ENCODE results near the gene GPRC5C. TPM values are rescaled to one million over a fixed set of nuclear protein-coding genes. Genes with fewer than 3 reads are reported as not detected.

Gene GPRC5C
- total and polyA plus RNA-seq, 2 of the 13 experiments (the other 11 are each of a cell fraction or from before 2014, with no cell fraction given): 85.6 to 300 TPM

DNA sequence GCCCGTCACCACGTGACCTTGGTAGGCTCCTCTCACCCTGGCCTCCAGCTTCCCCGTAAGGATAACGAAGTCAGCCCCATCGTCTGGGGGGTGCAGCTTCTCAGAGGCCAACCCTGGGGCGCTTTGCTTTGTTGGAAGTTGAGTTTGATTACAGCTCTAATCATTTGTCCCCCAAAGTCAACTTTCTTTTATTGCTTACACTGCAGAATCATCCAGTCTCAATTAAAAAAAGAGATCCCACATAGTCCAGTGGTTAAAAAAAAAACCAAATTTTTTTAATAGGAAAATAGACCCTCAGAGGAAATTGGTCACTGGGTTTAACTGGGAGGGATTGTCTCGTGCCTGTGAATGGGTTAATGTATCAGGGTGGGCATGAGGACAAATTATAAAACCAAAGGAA is 7.8 kb upstream of the GPRC5C start:
- H3K4me1 ChIP-seq (ENCODE audit: insufficient read depth, low read length): peaks cover 68% of the 10 kb centered on the region
- no peaks in the 10 kb centered on the region for H3K79me2 ChIP-seq (ENCODE audit: insufficient read depth, low read length)
- ATAC-seq (no peak), DNase-seq (ENCODE audit: low spot score) (no peak), FAIRE-seq (no peak)
- no peak overlapping the region for H3K4me2 ChIP-seq (ENCODE audit: low read depth, low read length)
- H3K36me3 ChIP-seq (replicated peaks in 1 of 2; ENCODE audit: control insufficient read depth in 1 of 2, insufficient read depth in 2 of 2, low read length in 2 of 2): no peaks in the 10 kb centered on the region
- 79% methylated on average over 7 of the region's 7 CpGs for WGBS (ENCODE audit: low lambda C conversion rate)
- no peak overlapping the region for H3K4me3 ChIP-seq (replicated peaks in 1 of 3; ENCODE audit: insufficient read depth in 1 of 3, low read depth in 2 of 3, low read length in 3 of 3)
- no peaks in the 10 kb centered on the region for H3K27me3 ChIP-seq (ENCODE audit: control insufficient read depth in 1 of 2, insufficient read depth in 2 of 2, low read length in 2 of 2)
- POLR2A ChIA-PET: interaction anchor here (1.5 to 2.8 kb wide), 2 partner anchors 19 to 30 kb away, joined by 5 to 8 read pairs; no protein-coding TSS in a partner anchor
- no TSS peak for BruUV-seq (replicated peaks)
- H3K9ac ChIP-seq (ENCODE audit: insufficient read depth, low read depth, low read length): no peak overlapping the region
- H3K27ac ChIP-seq (ENCODE audit: extremely low read length, insufficient read depth, low read length): no peak overlapping the region
- TF ChIP-seq MAFF (IDR thresholded peaks at IDR 0.05; ENCODE audit: low read depth, low read length): peak; percentile 74
- TF ChIP-seq, protein P1, sequence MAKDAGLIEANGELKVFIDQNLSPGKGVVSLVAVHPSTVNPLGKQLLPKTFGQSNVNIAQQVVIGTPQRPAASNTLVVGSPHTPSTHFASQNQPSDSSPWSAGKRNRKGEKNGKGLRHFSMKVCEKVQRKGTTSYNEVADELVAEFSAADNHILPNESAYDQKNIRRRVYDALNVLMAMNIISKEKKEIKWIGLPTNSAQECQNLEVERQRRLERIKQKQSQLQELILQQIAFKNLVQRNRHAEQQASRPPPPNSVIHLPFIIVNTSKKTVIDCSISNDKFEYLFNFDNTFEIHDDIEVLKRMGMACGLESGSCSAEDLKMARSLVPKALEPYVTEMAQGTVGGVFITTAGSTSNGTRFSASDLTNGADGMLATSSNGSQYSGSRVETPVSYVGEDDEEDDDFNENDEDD (CRISPR knock-in tag; IDR thresholded peaks at IDR 0.05; ENCODE audit: borderline replicate concordance): no peak
- TF ChIP-seq ZNF10 (CRISPR knock-in tag; IDR thresholded peaks at IDR 0.05; ENCODE audit: borderline replicate concordance, low read depth): no peak
- TF ChIP-seq GABPA (IDR thresholded peaks at IDR 0.05; ENCODE audit: low read depth, low read length): no peak
- no peak for TF ChIP-seq GABPA (CRISPR knock-in tag; IDR thresholded peaks at IDR 0.05; ENCODE audit: low read depth)
- TF ChIP-seq JARID2 (CRISPR knock-in tag; IDR thresholded peaks at IDR 0.05; ENCODE audit: insufficient replicate concordance): no peak
- no peak for TF ChIP-seq ARNTL (CRISPR knock-in tag; IDR thresholded peaks at IDR 0.05)
- TF ChIP-seq KLF11 (CRISPR knock-in tag; IDR thresholded peaks at IDR 0.05): no peak
- TF ChIP-seq MAFK (conservative IDR thresholded peaks at IDR 0.05 in 1 of 2, IDR thresholded peaks at IDR 0.05 in 1 of 2; ENCODE audit: low read length in 2 of 2): peak; percentile 76 to 89
- TF ChIP-seq, protein P2, sequence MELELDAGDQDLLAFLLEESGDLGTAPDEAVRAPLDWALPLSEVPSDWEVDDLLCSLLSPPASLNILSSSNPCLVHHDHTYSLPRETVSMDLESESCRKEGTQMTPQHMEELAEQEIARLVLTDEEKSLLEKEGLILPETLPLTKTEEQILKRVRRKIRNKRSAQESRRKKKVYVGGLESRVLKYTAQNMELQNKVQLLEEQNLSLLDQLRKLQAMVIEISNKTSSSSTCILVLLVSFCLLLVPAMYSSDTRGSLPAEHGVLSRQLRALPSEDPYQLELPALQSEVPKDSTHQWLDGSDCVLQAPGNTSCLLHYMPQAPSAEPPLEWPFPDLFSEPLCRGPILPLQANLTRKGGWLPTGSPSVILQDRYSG (CRISPR knock-in tag; IDR thresholded peaks at IDR 0.05): no peak
- TF ChIP-seq, protein P3, sequence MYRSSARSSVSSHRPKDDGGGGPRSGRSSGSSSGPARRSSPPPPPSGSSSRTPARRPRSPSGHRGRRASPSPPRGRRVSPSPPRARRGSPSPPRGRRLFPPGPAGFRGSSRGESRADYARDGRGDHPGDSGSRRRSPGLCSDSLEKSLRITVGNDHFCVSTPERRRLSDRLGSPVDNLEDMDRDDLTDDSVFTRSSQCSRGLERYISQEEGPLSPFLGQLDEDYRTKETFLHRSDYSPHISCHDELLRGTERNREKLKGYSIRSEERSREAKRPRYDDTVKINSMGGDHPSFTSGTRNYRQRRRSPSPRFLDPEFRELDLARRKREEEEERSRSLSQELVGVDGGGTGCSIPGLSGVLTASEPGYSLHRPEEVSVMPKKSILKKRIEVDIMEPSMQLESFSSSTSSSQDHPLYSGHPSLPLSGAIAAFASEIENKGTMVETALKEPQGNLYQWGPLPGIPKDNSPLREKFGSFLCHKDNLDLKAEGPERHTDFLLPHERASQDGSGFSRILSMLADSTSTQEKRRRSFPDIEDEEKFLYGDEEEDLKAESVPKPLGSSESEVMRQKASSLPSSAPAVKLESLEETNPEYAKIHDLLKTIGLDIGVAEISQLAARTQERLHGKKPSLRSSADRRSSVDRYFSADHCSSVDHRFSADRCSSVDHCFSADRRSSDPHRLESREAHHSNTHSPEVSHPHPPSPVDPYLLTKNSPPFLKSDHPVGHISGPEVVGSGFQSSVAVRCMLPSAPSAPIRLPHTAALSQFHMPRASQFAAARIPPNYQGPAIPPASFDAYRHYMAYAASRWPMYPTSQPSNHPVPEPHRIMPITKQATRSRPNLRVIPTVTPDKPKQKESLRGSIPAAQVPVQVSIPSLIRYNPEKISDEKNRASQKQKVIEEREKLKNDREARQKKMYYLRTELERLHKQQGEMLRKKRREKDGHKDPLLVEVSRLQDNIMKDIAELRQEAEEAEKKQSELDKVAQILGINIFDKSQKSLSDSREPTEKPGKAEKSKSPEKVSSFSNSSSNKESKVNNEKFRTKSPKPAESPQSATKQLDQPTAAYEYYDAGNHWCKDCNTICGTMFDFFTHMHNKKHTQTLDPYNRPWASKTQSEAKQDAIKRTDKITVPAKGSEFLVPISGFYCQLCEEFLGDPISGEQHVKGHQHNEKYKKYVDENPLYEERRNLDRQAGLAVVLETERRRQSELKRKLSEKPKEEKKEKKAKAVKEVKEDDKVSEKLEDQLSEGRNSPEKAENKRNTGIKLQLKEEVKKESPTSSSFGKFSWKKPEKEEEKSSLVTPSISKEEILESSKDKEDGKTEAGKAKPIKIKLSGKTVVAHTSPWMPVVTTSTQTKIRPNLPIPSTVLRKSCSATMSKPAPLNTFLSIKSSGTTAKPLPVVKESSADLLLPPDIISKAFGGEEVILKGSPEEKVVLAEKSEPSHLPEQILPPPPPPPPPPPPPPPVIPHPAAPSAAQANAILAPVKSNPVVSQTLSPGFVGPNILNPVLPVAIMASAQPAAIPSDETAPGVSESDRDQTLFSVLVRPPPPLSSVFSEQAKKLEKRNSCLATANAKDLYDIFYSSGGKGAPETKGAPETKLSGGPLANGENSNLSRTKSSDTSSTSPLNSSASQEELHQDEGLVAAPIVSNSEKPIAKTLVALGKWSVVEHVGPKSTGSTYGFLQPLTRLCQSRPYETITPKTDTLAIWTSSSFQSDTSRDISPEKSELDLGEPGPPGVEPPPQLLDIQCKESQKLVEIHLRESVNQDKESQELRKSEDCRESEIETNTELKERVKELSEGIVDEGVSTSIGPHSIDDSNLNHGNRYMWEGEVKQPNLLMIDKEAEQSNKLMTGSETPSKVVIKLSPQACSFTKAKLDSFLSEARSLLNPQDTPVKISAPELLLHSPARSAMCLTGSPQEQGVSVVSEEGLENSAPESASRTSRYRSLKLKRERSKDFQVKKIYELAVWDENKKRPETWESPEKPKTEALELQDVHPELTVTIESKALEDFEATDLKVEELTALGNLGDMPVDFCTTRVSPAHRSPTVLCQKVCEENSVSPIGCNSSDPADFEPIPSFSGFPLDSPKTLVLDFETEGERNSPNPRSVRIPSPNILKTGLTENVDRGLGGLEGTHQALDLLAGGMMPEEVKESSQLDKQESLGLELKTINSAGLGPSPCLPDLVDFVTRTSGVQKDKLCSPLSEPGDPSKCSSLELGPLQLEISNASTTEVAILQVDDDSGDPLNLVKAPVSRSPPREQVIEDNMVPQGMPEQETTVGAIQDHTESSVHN (CRISPR knock-in tag; IDR thresholded peaks at IDR 0.05): no peak
- no peak for TF ChIP-seq HCFC1 (IDR thresholded peaks at IDR 0.05; ENCODE audit: low read depth, low read length)
- intact Hi-C loops (cut with micrococcal nuclease; ENCODE audit: unreplicated experiment): no loop called here
- CTCF ChIA-PET (ENCODE audit: low intra/inter-chr PET ratio, low total read pairs): no interaction called here
- in situ Hi-C loops (cut with HindIII; ENCODE audit: extremely low pct_ligation_motif_present, low pct_unique_long_range_greater_than_20kb): no loop called here
- no peaks in the 10 kb centered on the region for H4K20me1 ChIP-seq (ENCODE audit: insufficient read depth, low read length)
- no peak overlapping the region for H2AFZ ChIP-seq (ENCODE audit: low read length)
- no peaks in the 10 kb centered on the region for H3K9me3 ChIP-seq (ENCODE audit: low read length)

Data from HepG2 (cell line).